Measurements from ENCODE around the gene TGFBI. TPM values are rescaled to one million over a fixed set of nuclear protein-coding genes. Genes with fewer than 3 reads are reported as not detected.
A peak's percentile ranks its signal among the peaks of the same experiment; 100 is the strongest.

Gene TGFBI
- total and polyA plus RNA-seq, 2 experiments from 2014 or later, result 2.9 to 10.2 TPM

- TF ChIP-seq CTCF (IDR thresholded peaks at IDR 0.05; ENCODE audit: low read depth, low read length), result no peak
- H3K36me3 ChIP-seq, result no peaks in the 10 kb centered on the region
- no peaks in the 10 kb centered on the region for H3K9me3 ChIP-seq (ENCODE audit: low read depth)
- no peak overlapping the region for H3K4me3 ChIP-seq
- no peak for DNase-seq (ENCODE audit: low read depth in 1 of 2, low spot score in 1 of 2)
- H3K27ac ChIP-seq, result no peak overlapping the region
- no peaks in the 10 kb centered on the region for H3K4me1 ChIP-seq (ENCODE audit: low read depth)
- H3K27me3 ChIP-seq, result peaks cover 48% of the 10 kb centered on the region
Observed at GRCh38 chr5:136031711-136032110, 2.9 kb downstream of the TGFBI start.

GRCh38 chr5:136032564-136032963 lies 3.8 kb downstream of the TGFBI start:
- Histone ChIP-seq H3K27me3 (peaks cover 40% of the 10 kb centered on the region), H3K4me1 (ENCODE audit: low read depth) (no peaks in the 10 kb centered on the region), H3K27ac (no peak overlapping the region), H3K4me3 (no peak overlapping the region), H3K9me3 (ENCODE audit: low read depth) (no peaks in the 10 kb centered on the region), H3K36me3 (no peaks in the 10 kb centered on the region)
- peak in 1 of 2 donors; percentile 88 for DNase-seq (ENCODE audit: low read depth in 1 of 2, low spot score in 1 of 2)
- no peak for TF ChIP-seq CTCF (IDR thresholded peaks at IDR 0.05; ENCODE audit: low read depth, low read length)

- Histone ChIP-seq H3K4me1 (ENCODE audit: low read depth) (no peaks in the 10 kb centered on the region), H3K9me3 (ENCODE audit: low read depth) (no peaks in the 10 kb centered on the region), H3K4me3 (no peak overlapping the region), H3K27ac (no peak overlapping the region), H3K27me3 (peaks cover 33% of the 10 kb centered on the region), H3K36me3 (no peaks in the 10 kb centered on the region)
- DNase-seq (ENCODE audit: low read depth in 1 of 2, low spot score in 1 of 2), result no peak
- TF ChIP-seq CTCF (IDR thresholded peaks at IDR 0.05; ENCODE audit: low read depth, low read length), result no peak
Observed at GRCh38 chr5:136033234-136033633, 4.4 kb downstream of the TGFBI start.

GRCh38 chr5:136033848-136034247 lies 5.1 kb downstream of the TGFBI start:
- DNase-seq (ENCODE audit: low read depth in 1 of 2, low spot score in 1 of 2), result peak in 1 of 2 donors; percentile 54
- H3K4me1 ChIP-seq (ENCODE audit: low read depth), result no peaks in the 10 kb centered on the region
- H3K4me3 ChIP-seq, result no peak overlapping the region
- no peaks in the 10 kb centered on the region for H3K9me3 ChIP-seq (ENCODE audit: low read depth)
- no peak for TF ChIP-seq CTCF (IDR thresholded peaks at IDR 0.05; ENCODE audit: low read depth, low read length)
- no peaks in the 10 kb centered on the region for H3K36me3 ChIP-seq
- H3K27me3 ChIP-seq, result peaks cover 27% of the 10 kb centered on the region
- H3K27ac ChIP-seq, result no peak overlapping the region

- H3K9me3 ChIP-seq (ENCODE audit: low read depth), result no peaks in the 10 kb centered on the region
- no peak for TF ChIP-seq CTCF (IDR thresholded peaks at IDR 0.05; ENCODE audit: low read depth, low read length)
- no peaks in the 10 kb centered on the region for H3K4me1 ChIP-seq (ENCODE audit: low read depth)
- H3K4me3 ChIP-seq, result no peak overlapping the region
- peaks cover 20% of the 10 kb centered on the region for H3K27me3 ChIP-seq
- no peak overlapping the region for H3K27ac ChIP-seq
- DNase-seq (ENCODE audit: low read depth in 1 of 2, low spot score in 1 of 2), result no peak
- H3K36me3 ChIP-seq, result no peaks in the 10 kb centered on the region
Observed at GRCh38 chr5:136034492-136034891, 5.7 kb downstream of the TGFBI start.

- no peaks in the 10 kb centered on the region for H3K36me3 ChIP-seq
- no peak for TF ChIP-seq CTCF (IDR thresholded peaks at IDR 0.05; ENCODE audit: low read depth, low read length)
- H3K4me3 ChIP-seq, result no peak overlapping the region
- H3K9me3 ChIP-seq (ENCODE audit: low read depth), result no peaks in the 10 kb centered on the region
- no peak for DNase-seq (ENCODE audit: low read depth in 1 of 2, low spot score in 1 of 2)
- no peak overlapping the region for H3K27ac ChIP-seq
- H3K4me1 ChIP-seq (ENCODE audit: low read depth), result no peaks in the 10 kb centered on the region
- peaks cover 15% of the 10 kb centered on the region for H3K27me3 ChIP-seq
Observed at GRCh38 chr5:136034984-136035383, 6.2 kb downstream of the TGFBI start.

Data from cardiac muscle cell (in vitro differentiated cells and primary cell).